H9 (cell line): ENCODE measurements around the gene OTOL1. TPM values are rescaled to one million over a fixed set of nuclear protein-coding genes. Genes with fewer than 3 reads are reported as not detected.

Experiments used
- DNase-seq: peaks from one replicate; pipeline ENCODE4 v3.0.0-alpha.2; 2017
- H2AFZ ChIP-seq: one replicate; pipeline ENCODE4 v1.6.1; 2013; ENCODE audit warnings: mild to moderate bottlenecking, low read length, control low read depth, moderate library complexity
- H2AK5ac ChIP-seq: 2 replicates; pipeline ENCODE4 v1.6.1; 2013; ENCODE audit warnings: low read length, control low read depth, mixed read lengths; ENCODE audit not compliant: insufficient read length
- H2BK120ac ChIP-seq: one replicate; pipeline ENCODE4 v1.6.1; 2013; ENCODE audit warnings: low read depth, mild to moderate bottlenecking, low read length, control low read depth, inconsistent platforms; ENCODE audit not compliant: poor library complexity, severe bottlenecking
- H2BK12ac ChIP-seq: 2 replicates; pipeline ENCODE4 v1.6.1; 2013; ENCODE audit warnings: low read length, control low read depth, mixed read lengths, low read depth; ENCODE audit not compliant: insufficient read length
- H2BK15ac ChIP-seq: 2 replicates; pipeline ENCODE4 v1.6.1; 2013; ENCODE audit warnings: low read depth, low read length, control low read depth
- H2BK20ac ChIP-seq: one replicate; pipeline ENCODE4 v1.6.1; 2013; ENCODE audit warnings: low read depth, mild to moderate bottlenecking, low read length, control low read depth, inconsistent platforms; ENCODE audit not compliant: poor library complexity, severe bottlenecking
- H2BK5ac ChIP-seq: 2 replicates; pipeline ENCODE4 v1.6.1; 2013; ENCODE audit warnings: low read length, control low read depth, mixed read lengths; ENCODE audit not compliant: insufficient read length
- H3K14ac ChIP-seq: 2 replicates; pipeline ENCODE4 v1.6.1; 2013; ENCODE audit warnings: low read length, control low read depth; ENCODE audit not compliant: insufficient read depth
- H3K18ac ChIP-seq: 2 replicates; pipeline ENCODE4 v1.6.1; 2013; ENCODE audit warnings: low read depth, mild to moderate bottlenecking, mixed read lengths, low read length, control low read depth; ENCODE audit not compliant: insufficient read length
- H3K23ac ChIP-seq: 2 replicates; pipeline ENCODE4 v1.6.1; 2013; ENCODE audit warnings: low read length, control low read depth, mixed read lengths, low read depth; ENCODE audit not compliant: insufficient read length
- H3K23me2 ChIP-seq: 2 replicates; pipeline ENCODE4 v1.6.1; 2013; ENCODE audit warnings: low read depth, mild to moderate bottlenecking, mixed read lengths, low read length, control low read depth; ENCODE audit not compliant: insufficient read length, poor library complexity, severe bottlenecking
- H3K27ac ChIP-seq: 2 replicates; pipeline ENCODE4 v1.5.1; 2013; ENCODE audit warnings: low read length, control low read depth, mixed read lengths, low read depth; ENCODE audit not compliant: insufficient read length
- H3K27me3 ChIP-seq: 2 replicates; pipeline ENCODE4 v1.6.1; 2013; ENCODE audit warnings: low read length, control low read depth, inconsistent platforms; ENCODE audit not compliant: insufficient read depth
- H3K4ac ChIP-seq: 2 replicates; pipeline ENCODE4 v1.6.1; 2013; ENCODE audit warnings: low read depth, mild to moderate bottlenecking, control low read depth, inconsistent platforms, low read length, moderate library complexity
- H3K4me1 ChIP-seq: 2 replicates; pipeline ENCODE4 v1.6.1; 2013; ENCODE audit warnings: low read length, control low read depth, inconsistent platforms; ENCODE audit not compliant: insufficient read depth
- H3K4me2 ChIP-seq: 2 replicates; pipeline ENCODE4 v1.6.1; 2013; ENCODE audit warnings: low read length, control low read depth, mixed read lengths; ENCODE audit not compliant: insufficient read length, insufficient read depth
- H3K56ac ChIP-seq: 2 replicates; pipeline ENCODE4 v1.6.1; 2013; ENCODE audit warnings: low read depth, mild to moderate bottlenecking, mixed read lengths, low read length, control low read depth; ENCODE audit not compliant: insufficient read length
- H3K79me1 ChIP-seq: 2 replicates; pipeline ENCODE4 v1.6.1; 2013; ENCODE audit warnings: low read depth, mild to moderate bottlenecking, moderate library complexity, low read length, control low read depth, inconsistent platforms; ENCODE audit not compliant: insufficient read depth, poor library complexity, severe bottlenecking
- H3K79me2 ChIP-seq: 2 replicates; pipeline ENCODE4 v1.6.1; 2013; ENCODE audit warnings: low read length, control low read depth, inconsistent platforms; ENCODE audit not compliant: insufficient read depth
- H3K9ac ChIP-seq: 2 replicates; pipeline ENCODE4 v1.6.1; 2013; ENCODE audit warnings: low read length, control low read depth, mixed read lengths; ENCODE audit not compliant: insufficient read length; ENCODE audit errors: extremely low read depth
- H3K9me3 ChIP-seq: one replicate; pipeline ENCODE4 v1.6.1; 2013; ENCODE audit warnings: low read depth, low read length, inconsistent platforms; ENCODE audit not compliant: control insufficient read depth
- H3T11ph ChIP-seq: one replicate; pipeline ENCODE4 v1.6.1; 2013; ENCODE audit warnings: mild to moderate bottlenecking, low read length, control low read depth, inconsistent platforms
- H4K20me1 ChIP-seq: one replicate; pipeline ENCODE4 v1.6.1; 2013; ENCODE audit not compliant: control insufficient read depth, insufficient read length, insufficient read depth
- H4K5ac ChIP-seq: 2 replicates; pipeline ENCODE4 v1.6.1; 2013; ENCODE audit warnings: low read depth, mild to moderate bottlenecking, mixed read lengths, low read length, control low read depth; ENCODE audit not compliant: insufficient read length
- H4K8ac ChIP-seq: replicated peaks from 2 replicates; pipeline ENCODE4 v1.6.1; 2013; ENCODE audit warnings: low read length, control low read depth, mixed read lengths, low read depth; ENCODE audit not compliant: insufficient read length
- H4K91ac ChIP-seq: 2 replicates; pipeline ENCODE4 v1.6.1; 2013; ENCODE audit warnings: low read depth, mild to moderate bottlenecking, moderate library complexity, mixed read lengths, low read length, control low read depth; ENCODE audit not compliant: insufficient read length
- H3K27ac Mint-ChIP-seq, 3 experiments: 2 replicates in 2 of 3; 3 replicates in 1 of 3; pipeline ENCODE4 v1.8.0; 2020 to 2021; ENCODE audit warnings: mixed read lengths in 3 of 3, mild to moderate bottlenecking in 1 of 3, moderate library complexity in 1 of 3
- H3K27me3 Mint-ChIP-seq: 2 replicates; pipeline ENCODE4 v1.8.0; 2021; ENCODE audit warnings: low read depth, mild to moderate bottlenecking, moderate library complexity, mixed read lengths
- H3K36me3 Mint-ChIP-seq, 3 experiments: 2 replicates in 2 of 3; 3 replicates in 1 of 3; pipeline ENCODE4 v1.8.0; 2020 to 2021; ENCODE audit warnings: low read depth in 3 of 3, mixed read lengths in 3 of 3; ENCODE audit not compliant: insufficient read depth in 1 of 3
- H3K4me1 Mint-ChIP-seq, 2 experiments: 2 replicates each; pipeline ENCODE4 v1.8.0; 2020; ENCODE audit warnings: mixed read lengths in 2 of 2
- H3K4me3 Mint-ChIP-seq, 2 experiments: 2 replicates in 1 of 2; 3 replicates in 1 of 2; pipeline ENCODE4 v1.8.0; 2020 to 2021; ENCODE audit warnings: mild to moderate bottlenecking in 2 of 2, mixed read lengths in 2 of 2, moderate library complexity in 1 of 2
- H3K9me3 Mint-ChIP-seq, 2 experiments: 2 replicates in 1 of 2; 3 replicates in 1 of 2; pipeline ENCODE4 v1.8.0; 2020; ENCODE audit warnings: mild to moderate bottlenecking in 2 of 2, mixed read lengths in 2 of 2, moderate library complexity in 1 of 2
- WGBS: extraction: QIAGEN DNeasy Blood & Tissue Kit; methylation state at CpG from one replicate; pipeline ENCODE4 v1.1.7; 2013; ENCODE audit warnings: missing lambda C conversion rate, low lambda C conversion rate, mixed read lengths; ENCODE audit not compliant: insufficient read length; ENCODE audit errors: extremely low coverage; 5-methylcytosine and 5-hydroxymethylcytosine counted together
- total RNA-seq: library from RNA; stranded (reverse); gene quantifications from 2 replicates; pipeline ENCODE4 v1.2.1, GENCODE V29; 2021
- TF ChIP-seq, protein P1 (sequence below): fragments of 200-600 bp; sonication (generic); conservative IDR thresholded peaks from 3 replicates; pipeline ENCODE4 v1.8.0; 2021; ENCODE audit warnings: antibody characterized with exemption, mild to moderate bottlenecking

Gene OTOL1
- total RNA-seq, 1 experiment from 2014 or later = not detected

DNA sequence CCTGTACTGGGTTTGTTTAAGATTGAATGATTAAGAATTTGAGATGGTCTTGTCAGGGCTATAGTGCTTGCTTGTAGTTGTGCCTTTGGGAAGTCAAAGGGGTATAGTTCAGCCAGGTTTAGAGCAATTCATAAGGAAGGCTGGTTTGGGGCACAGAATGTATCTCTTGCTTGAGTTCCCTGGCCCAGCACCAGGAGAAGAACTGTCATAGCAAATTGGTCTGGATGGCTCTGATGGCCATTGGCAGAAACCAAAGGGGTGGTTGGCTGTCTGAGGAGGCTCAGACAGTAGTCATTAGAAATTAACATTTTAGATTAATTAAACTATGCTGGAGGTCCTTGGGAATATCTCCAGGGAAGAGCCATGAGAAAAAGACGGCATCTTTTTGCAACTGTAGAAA lies 25.4 kb upstream of the OTOL1 start:
- Histone ChIP-seq H2BK120ac (no peak overlapping the region), H3K4ac (no peak overlapping the region), H2BK12ac (no peak overlapping the region), H3K27ac (no peak overlapping the region), H2BK15ac (no peak overlapping the region), H3T11ph (no peak overlapping the region), H3K4me1 (no peaks in the 10 kb centered on the region; the same call in 1 of the 2 replicates), H3K9me3 (no peaks in the 10 kb centered on the region), H3K18ac (no peak overlapping the region), H4K91ac (no peak overlapping the region), H3K56ac (no peak overlapping the region), H3K23me2 (no peaks in the 10 kb centered on the region), H3K23ac (no peak overlapping the region), H2AFZ (no peak overlapping the region), H4K8ac (no peak overlapping the region), H3K4me2 (no peak overlapping the region), H2AK5ac (no peak overlapping the region), H3K79me2 (no peaks in the 10 kb centered on the region), H3K9ac (no peak overlapping the region), H4K20me1 (no peaks in the 10 kb centered on the region), H2BK5ac (no peak overlapping the region), H4K5ac (no peak overlapping the region), H2BK20ac (no peak overlapping the region), H3K27me3 (no peaks in the 10 kb centered on the region), H3K79me1 (no peaks in the 10 kb centered on the region), H3K14ac (no peak overlapping the region)
- DNase-seq = no peak
- Mint-ChIP-seq H3K27me3 (no peaks in the 10 kb centered on the region), H3K36me3 (no peaks in the 10 kb centered on the region; a peak in 1 of 7 replicates), H3K9me3 (no peaks in the 10 kb centered on the region), H3K27ac (no peak overlapping the region; a peak in 1 of 7 replicates), H3K4me1 (peaks cover 9 to 11% of the 10 kb centered on the region in 2 experiments), H3K4me3 (no peak overlapping the region)
- TF ChIP-seq, protein P1, sequence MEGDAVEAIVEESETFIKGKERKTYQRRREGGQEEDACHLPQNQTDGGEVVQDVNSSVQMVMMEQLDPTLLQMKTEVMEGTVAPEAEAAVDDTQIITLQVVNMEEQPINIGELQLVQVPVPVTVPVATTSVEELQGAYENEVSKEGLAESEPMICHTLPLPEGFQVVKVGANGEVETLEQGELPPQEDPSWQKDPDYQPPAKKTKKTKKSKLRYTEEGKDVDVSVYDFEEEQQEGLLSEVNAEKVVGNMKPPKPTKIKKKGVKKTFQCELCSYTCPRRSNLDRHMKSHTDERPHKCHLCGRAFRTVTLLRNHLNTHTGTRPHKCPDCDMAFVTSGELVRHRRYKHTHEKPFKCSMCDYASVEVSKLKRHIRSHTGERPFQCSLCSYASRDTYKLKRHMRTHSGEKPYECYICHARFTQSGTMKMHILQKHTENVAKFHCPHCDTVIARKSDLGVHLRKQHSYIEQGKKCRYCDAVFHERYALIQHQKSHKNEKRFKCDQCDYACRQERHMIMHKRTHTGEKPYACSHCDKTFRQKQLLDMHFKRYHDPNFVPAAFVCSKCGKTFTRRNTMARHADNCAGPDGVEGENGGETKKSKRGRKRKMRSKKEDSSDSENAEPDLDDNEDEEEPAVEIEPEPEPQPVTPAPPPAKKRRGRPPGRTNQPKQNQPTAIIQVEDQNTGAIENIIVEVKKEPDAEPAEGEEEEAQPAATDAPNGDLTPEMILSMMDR = no peak
- WGBS = no CpG with 5 or more reads among the region's 1 CpG
